B cell (primary cell): ENCODE data around the gene ATP11A. TPM values are rescaled to one million over a fixed set of nuclear protein-coding genes. Genes with fewer than 3 reads are reported as not detected.

Experiments used
- ATAC-seq: fragments of 200-7000 bp; cut with Tn5 transposase; one replicate; pipeline ENCODE4 v1.10.0; 2021; ENCODE audit warnings: low read depth, mild to moderate bottlenecking, moderate number of reproducible peaks, moderate library complexity
- CTCF ChIA-PET: fragments of 350-600 bp; sonication (Branson Sonifier 250); formaldehyde crosslinking; loops from one replicate; lab custom pipeline; 2021; ENCODE audit warnings: antibody characterized with exemption, inconsistent platforms; lab: Charles Lee
- POLR2A ChIA-PET: fragments of 350-600 bp; sonication (Branson Sonifier 250); formaldehyde crosslinking; loops from one replicate; lab custom pipeline; 2021; ENCODE audit warnings: antibody characterized with exemption; lab: Charles Lee
- DNase-seq: peaks from one replicate; pipeline ENCODE4 v3.0.0; 2013
- H2AFZ ChIP-seq: 2 replicates; pipeline ENCODE4 v1.6.1; 2012; ENCODE audit warnings: mild to moderate bottlenecking, low read depth, low read length; ENCODE audit not compliant: insufficient read depth, poor library complexity, severe bottlenecking
- H3K27ac ChIP-seq, 2 donors: 1 replicate in 1 of 2; 2 replicates in 1 of 2; pipeline ENCODE4 v1.5.1; 2012 to 2013; ENCODE audit warnings: low read length in 2 of 2, mild to moderate bottlenecking in 2 of 2, moderate library complexity in 1 of 2
- H3K27me3 ChIP-seq, 4 experiments: fragments of 200-600 bp in 1 of 4; sonication (generic) in 1 of 4; replicated peaks in 1 of 4; 1 replicate in 2 of 4; 2 replicates in 2 of 4; pipeline versions ENCODE4 v1.6.1 to v1.7.0; 2013 to 2016; ENCODE audit warnings: low read length in 3 of 4, mild to moderate bottlenecking in 2 of 4, mixed read lengths in 1 of 4, moderate library complexity in 1 of 4; ENCODE audit not compliant: insufficient read depth in 4 of 4, control insufficient read depth in 3 of 4; ENCODE audit errors: control extremely low read depth in 1 of 4
- H3K36me3 ChIP-seq, 2 experiments: replicated peaks in 1 of 2; 1 replicate in 1 of 2; 2 replicates in 1 of 2; pipeline versions ENCODE4 v1.6.1 to v1.7.1; 2013; ENCODE audit warnings: low read length in 1 of 2; ENCODE audit not compliant: insufficient read depth in 2 of 2, control insufficient read depth in 1 of 2; ENCODE audit errors: control extremely low read depth in 1 of 2, extremely low read depth in 1 of 2
- H3K4me1 ChIP-seq, 2 donors: fragments of 200-600 bp in 1 of 2; sonication (generic) in 1 of 2; 1 replicate in 1 of 2; 2 replicates in 1 of 2; pipeline versions ENCODE4 v1.5.1 to v1.6.1; 2013 to 2017; ENCODE audit warnings: low read length in 2 of 2; ENCODE audit not compliant: control insufficient read depth in 2 of 2, insufficient read depth in 2 of 2
- H3K4me2 ChIP-seq: replicated peaks from 2 replicates; pipeline ENCODE3; 2012; ENCODE audit warnings: mild to moderate bottlenecking, low read depth, low read length; ENCODE audit not compliant: poor library complexity, severe bottlenecking
- H3K4me3 ChIP-seq, 5 experiments: fragments of 200-600 bp in 1 of 5; sonication (generic) in 1 of 5; 1 replicate in 3 of 5; 2 replicates in 2 of 5; pipeline versions ENCODE4 v1.5.1 to v1.7.0; 2011 to 2016; ENCODE audit warnings: low read length in 4 of 5, mild to moderate bottlenecking in 4 of 5, low read depth in 2 of 5, control low read depth in 1 of 5, moderate library complexity in 1 of 5; ENCODE audit not compliant: insufficient read depth in 1 of 5; ENCODE audit errors: control extremely low read depth in 1 of 5, extremely low read depth in 1 of 5
- H3K79me2 ChIP-seq: fragments of 200-600 bp; sonication (generic); one replicate; pipeline ENCODE4 v1.6.0; 2016; ENCODE audit warnings: low read length; ENCODE audit not compliant: control insufficient read depth, insufficient read depth
- H3K9ac ChIP-seq: fragments of 200-600 bp; sonication (generic); 2 replicates; pipeline ENCODE4 v1.6.1; 2017; ENCODE audit warnings: mild to moderate bottlenecking, low read length, moderate library complexity
- H3K9me3 ChIP-seq, 3 donors: one replicate each; pipeline versions ENCODE4 v1.6.1 to v1.7.1; 2013; ENCODE audit warnings: low read length in 2 of 3; ENCODE audit not compliant: control insufficient read depth in 2 of 3, insufficient read depth in 1 of 3; ENCODE audit errors: control extremely low read depth in 1 of 3
- H4K20me1 ChIP-seq: 2 replicates; pipeline ENCODE4 v1.6.0; 2012; ENCODE audit warnings: mild to moderate bottlenecking, low read length; ENCODE audit not compliant: insufficient read depth, control insufficient read depth, poor library complexity, severe bottlenecking
- H3K27ac Mint-ChIP-seq: one replicate; pipeline ENCODE4 v1.8.0; 2021; ENCODE audit warnings: mixed read lengths
- H3K27me3 Mint-ChIP-seq: one replicate; pipeline ENCODE4 v1.8.0; 2021; ENCODE audit warnings: mixed read lengths
- H3K4me1 Mint-ChIP-seq: one replicate; pipeline ENCODE4 v1.8.0; 2021; ENCODE audit warnings: mixed read lengths
- H3K4me3 Mint-ChIP-seq: one replicate; pipeline ENCODE4 v1.8.0; 2021; ENCODE audit warnings: mixed read lengths
- H3K9me3 Mint-ChIP-seq: one replicate; pipeline ENCODE4 v1.8.0; 2022; ENCODE audit warnings: mixed read lengths; ENCODE audit not compliant: insufficient read depth
- EZH2 ChIP-seq: IDR thresholded peaks from 2 replicates; pipeline ENCODE4 v1.6.1; 2012; ENCODE audit warnings: borderline replicate concordance, low read depth, mild to moderate bottlenecking, moderate library complexity, low read length; ENCODE audit not compliant: insufficient read depth, poor library complexity, severe bottlenecking
- WGBS: methylation state at CpG from one replicate; pipeline ENCODE4 v1.1.5; 2013; ENCODE audit warnings: missing lambda C conversion rate; ENCODE audit not compliant: insufficient coverage; 5-methylcytosine and 5-hydroxymethylcytosine counted together
- intact Hi-C: fragments of 100-400 bp; cut with micrococcal nuclease; formaldehyde crosslinking; loops from one replicate; pipeline ENCODE4 v1.10.0; 2022
- polyA plus RNA-seq: library from polyadenylated mRNA; depleted of rRNA; stranded (reverse); fragments of >200 nt; gene quantifications from 2 replicates; pipeline ENCODE4 v1.2.3, GENCODE V29; 2012
- total RNA-seq, 2 donors: library from RNA; stranded (reverse); fragments of 120-200 nt in 1 of 2; gene quantifications; 1 replicate in 1 of 2; 2 replicates in 1 of 2; pipeline versions ENCODE4 v1.2.3 to v1.2.4, GENCODE V29; 2013 to 2022
- TF ChIP-seq, protein P1 (sequence below): fragments of 200-600 bp; IDR thresholded peaks from one replicate; pipeline ENCODE4 v1.8.0; 2022; ENCODE audit warnings: antibody characterized with exemption, mild to moderate bottlenecking

The ATP11A gene
- total and polyA plus RNA-seq, 2 donors (not counting 1 experiment from before 2014, with no cell fraction given), result 36.9 to 60.3 TPM

DNA sequence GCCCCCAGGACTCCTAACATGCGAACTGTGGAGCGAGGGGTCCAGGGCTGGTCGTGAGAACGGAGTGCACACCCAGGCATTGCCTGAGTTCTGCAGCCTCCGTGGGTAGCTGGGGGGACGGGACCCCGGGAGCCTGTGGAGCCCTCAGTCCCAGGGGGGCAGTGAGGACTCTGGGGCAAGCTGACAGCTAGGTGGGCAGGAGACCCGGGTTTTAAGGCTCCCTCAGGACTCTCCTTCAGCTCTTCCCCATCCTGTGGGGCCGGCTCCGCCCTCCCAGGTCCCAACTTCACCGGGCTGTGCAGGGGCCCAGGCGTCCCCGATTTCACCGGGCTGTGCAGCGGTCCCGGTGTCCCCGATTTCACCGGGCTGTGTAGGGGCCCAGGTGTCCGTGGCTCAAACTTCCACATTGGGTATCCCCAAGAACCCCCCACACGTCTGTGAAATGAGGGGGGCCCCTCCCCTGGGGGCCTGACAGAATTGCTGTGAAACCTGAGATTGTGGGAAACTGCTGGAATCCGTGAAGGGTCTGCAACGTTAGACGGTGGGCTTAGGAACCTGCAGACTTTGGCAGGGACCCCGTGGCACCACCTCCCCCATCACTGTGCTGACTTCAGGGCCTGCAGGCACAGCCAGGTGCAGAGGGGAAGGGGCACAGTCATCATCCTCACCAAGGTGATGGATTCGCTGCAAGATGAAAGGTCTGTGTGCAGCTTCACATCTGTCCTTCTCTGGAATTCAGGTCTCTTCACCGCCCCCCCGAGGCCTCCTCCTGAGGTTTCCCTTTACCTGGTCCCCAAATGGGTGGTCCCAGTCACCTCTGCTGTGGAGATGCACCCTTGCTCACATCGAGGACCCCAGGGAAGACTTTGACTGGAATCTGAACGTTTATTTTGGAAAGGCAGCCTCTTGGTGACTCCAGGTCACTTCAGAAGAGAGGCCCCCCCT, 206.0 kb downstream of the ATP11A start:
- Mint-ChIP-seq H3K27me3 (no peaks in the 10 kb centered on the region), H3K4me1 (peaks cover 25% of the 10 kb centered on the region), H3K4me3 (peak overlapping the region; percentile 69), H3K27ac (no peak overlapping the region), H3K9me3 (no peaks in the 10 kb centered on the region)
- ChIA-PET CTCF (interaction anchor here (3.3 kb wide), 1 partner anchor 22 kb away, joined by 24 read pairs; no protein-coding TSS in a partner anchor), POLR2A (no interaction called here)
- ATAC-seq (no peak), DNase-seq (no peak)
- peaks cover 27 to 33% of the 10 kb centered on the region in 2 donors for H3K4me1 ChIP-seq
- H3K9me3 ChIP-seq, result no peaks in the 10 kb centered on the region
- H3K4me2 ChIP-seq, result peak overlapping the region; percentile 94
- 52% methylated on average over 19 of the region's 29 CpGs for WGBS
- no peak overlapping the region for H3K27ac ChIP-seq
- TF ChIP-seq, protein P1, sequence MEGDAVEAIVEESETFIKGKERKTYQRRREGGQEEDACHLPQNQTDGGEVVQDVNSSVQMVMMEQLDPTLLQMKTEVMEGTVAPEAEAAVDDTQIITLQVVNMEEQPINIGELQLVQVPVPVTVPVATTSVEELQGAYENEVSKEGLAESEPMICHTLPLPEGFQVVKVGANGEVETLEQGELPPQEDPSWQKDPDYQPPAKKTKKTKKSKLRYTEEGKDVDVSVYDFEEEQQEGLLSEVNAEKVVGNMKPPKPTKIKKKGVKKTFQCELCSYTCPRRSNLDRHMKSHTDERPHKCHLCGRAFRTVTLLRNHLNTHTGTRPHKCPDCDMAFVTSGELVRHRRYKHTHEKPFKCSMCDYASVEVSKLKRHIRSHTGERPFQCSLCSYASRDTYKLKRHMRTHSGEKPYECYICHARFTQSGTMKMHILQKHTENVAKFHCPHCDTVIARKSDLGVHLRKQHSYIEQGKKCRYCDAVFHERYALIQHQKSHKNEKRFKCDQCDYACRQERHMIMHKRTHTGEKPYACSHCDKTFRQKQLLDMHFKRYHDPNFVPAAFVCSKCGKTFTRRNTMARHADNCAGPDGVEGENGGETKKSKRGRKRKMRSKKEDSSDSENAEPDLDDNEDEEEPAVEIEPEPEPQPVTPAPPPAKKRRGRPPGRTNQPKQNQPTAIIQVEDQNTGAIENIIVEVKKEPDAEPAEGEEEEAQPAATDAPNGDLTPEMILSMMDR, result no peak
- TF ChIP-seq EZH2, result no peak
- no peaks in the 10 kb centered on the region for H4K20me1 ChIP-seq
- intact Hi-C loops, result no loop called here
- no peaks in the 10 kb centered on the region for H3K36me3 ChIP-seq
- peaks cover 0 to 7% (median 0%) of the 10 kb centered on the region in 4 experiments for H3K27me3 ChIP-seq
- H3K9ac ChIP-seq, result peak overlapping the region; percentile 67
- H3K4me3 ChIP-seq, result peak overlapping the region in 2 of 5 experiments; percentile 58 to 63
- H3K79me2 ChIP-seq, result no peaks in the 10 kb centered on the region
- H2AFZ ChIP-seq, result peak overlapping the region; percentile 73
